HepG2 (cell line): Measurements from ENCODE around the gene CORO1C. TPM values are rescaled to one million over a fixed set of nuclear protein-coding genes. Genes with fewer than 3 reads are reported as not detected.

ENCODE experiments used
- AHR ChIP-seq: IDR thresholded peaks from 2 replicates; pipeline ENCODE4 v1.6.1; 2018; ENCODE audit warnings: missing genetic modification reagents, missing compliant biosample characterization
- CHD4 ChIP-seq: fragments of 200-600 bp; sonication (generic); IDR thresholded peaks from 2 replicates; pipeline ENCODE4 v1.7.0; 2017; ENCODE audit warnings: mild to moderate bottlenecking, low read length, borderline replicate concordance
- CSRNP2 ChIP-seq: sonication (generic); formaldehyde crosslinking; conservative IDR thresholded peaks from 2 replicates; pipeline ENCODE4 v1.8.0; 2022; ENCODE audit warnings: low read depth, missing genetic modification reagents
- CTCF ChIP-seq: sonication (generic); formaldehyde crosslinking; IDR thresholded peaks from 2 replicates; pipeline ENCODE4 v1.5.0; 2020; ENCODE audit warnings: mild to moderate bottlenecking, missing genetic modification reagents, moderate library complexity
- DZIP1 ChIP-seq: sonication (generic); formaldehyde crosslinking; IDR thresholded peaks from 2 replicates; pipeline ENCODE4 v1.5.0; 2020; ENCODE audit warnings: mild to moderate bottlenecking, missing genetic modification reagents
- NFKB2 ChIP-seq: sonication (generic); formaldehyde crosslinking; IDR thresholded peaks from 2 replicates; pipeline ENCODE4 v1.4.0; 2020; ENCODE audit warnings: missing genetic modification reagents, borderline replicate concordance
- REL ChIP-seq: sonication (generic); formaldehyde crosslinking; conservative IDR thresholded peaks from 2 replicates; pipeline ENCODE4 v1.8.0; 2022; ENCODE audit warnings: mild to moderate bottlenecking, missing genetic modification reagents, moderate library complexity
- SIX1 ChIP-seq: sonication (generic); formaldehyde crosslinking; IDR thresholded peaks from 2 replicates; pipeline ENCODE4 v1.4.0; 2020; ENCODE audit warnings: missing genetic modification reagents, borderline replicate concordance
- SMC3 ChIP-seq: IDR thresholded peaks from 2 replicates; pipeline ENCODE4 v1.6.1; 2011; ENCODE audit warnings: low read length, improper control_type of control experiment
- UBTF ChIP-seq: sonication (generic); formaldehyde crosslinking; IDR thresholded peaks from 2 replicates; pipeline ENCODE4 v1.4.0; 2020; ENCODE audit warnings: mild to moderate bottlenecking, missing genetic modification reagents
- ZNF292 ChIP-seq: sonication (generic); formaldehyde crosslinking; IDR thresholded peaks from 2 replicates; pipeline ENCODE4 v1.8.1; 2022; ENCODE audit warnings: mild to moderate bottlenecking, low read depth, missing genetic modification reagents, borderline replicate concordance
- ZNF33A ChIP-seq: sonication (generic); formaldehyde crosslinking; IDR thresholded peaks from 2 replicates; pipeline ENCODE4 v1.5.1; 2020; ENCODE audit warnings: missing genetic modification reagents, mild to moderate bottlenecking, moderate library complexity, borderline replicate concordance
- ZNF629 ChIP-seq: sonication (generic); formaldehyde crosslinking; conservative IDR thresholded peaks from 2 replicates; pipeline ENCODE4 v1.5.0; 2020; ENCODE audit warnings: missing genetic modification reagents
- ZNF879 ChIP-seq: sonication (generic); formaldehyde crosslinking; IDR thresholded peaks from 2 replicates; pipeline ENCODE4 v1.8.1; 2023; ENCODE audit warnings: missing genetic modification reagents
- ZSCAN21 ChIP-seq: sonication (generic); formaldehyde crosslinking; IDR thresholded peaks from 2 replicates; pipeline ENCODE4 v1.8.0; 2022; ENCODE audit warnings: mild to moderate bottlenecking, missing genetic modification reagents, moderate library complexity, borderline replicate concordance
- polyA plus RNA-seq, 8 experiments: library from polyadenylated mRNA; depleted of rRNA in 3 of 8; stranded (reverse) in 7 of 8; unstranded in 1 of 8; fragments of >200 nt; fragmentation: Illumina TruSeq in 4 of 8; extraction: Trizol in 4 of 8; gene quantifications; 2 replicates each; pipeline versions ENCODE4 v1.2.1 to v1.2.3, GENCODE V29; 2011 to 2016; ENCODE audit warnings: low read depth in 4 of 8, missing spikeins in 1 of 8, mixed read lengths in 1 of 8; ENCODE audit not compliant: insufficient read depth in 1 of 8
- total RNA-seq, 5 experiments: library from RNA; depleted of rRNA; stranded (reverse); fragments of >200 nt; fragmentation: Illumina TruSeq; extraction: Trizol; gene quantifications; 2 replicates each; pipeline ENCODE4 v1.2.3, GENCODE V29; 2016; ENCODE audit warnings: low read depth in 1 of 5

CORO1C gene
- total and polyA plus RNA-seq, 2 of the 13 experiments (the other 11 are each of a cell fraction or from before 2014, with no cell fraction given), result 73.7 to 131 TPM

DNA sequence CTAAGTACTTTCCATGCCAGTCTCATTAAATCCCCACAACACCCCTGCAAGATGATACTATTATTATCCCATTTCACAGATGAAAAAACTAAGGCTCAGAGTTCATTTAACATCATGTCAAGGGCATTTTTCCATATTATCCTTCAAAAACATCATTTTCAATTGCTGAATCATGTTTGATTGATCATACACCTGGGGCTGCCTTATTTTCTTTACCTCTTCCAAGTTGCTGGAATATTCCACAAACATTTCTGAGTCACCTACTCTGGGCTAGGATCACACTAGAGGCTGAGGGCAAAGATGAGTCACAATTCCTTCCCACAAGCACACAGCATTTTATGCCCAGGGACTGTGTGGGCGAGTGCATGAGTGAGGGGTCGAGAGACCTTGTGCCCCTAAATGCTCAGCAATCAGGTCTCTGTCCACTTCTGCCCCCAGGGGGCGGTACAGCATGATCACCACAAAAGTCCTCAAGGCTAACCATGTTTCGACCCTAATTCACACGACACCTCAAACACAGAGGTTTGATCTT is 119.4 kb downstream of the CORO1C start (continued):
- TF ChIP-seq ZNF33A (no peak), AHR (CRISPR knock-in tag) (no peak), ZNF629 (CRISPR knock-in tag) (peak; percentile 72), SIX1 (CRISPR knock-in tag) (no peak), REL (CRISPR knock-in tag) (no peak), CSRNP2 (CRISPR knock-in tag) (no peak), CTCF (peak; percentile 63), DZIP1 (CRISPR knock-in tag) (no peak), CHD4 (peak; percentile 58; the same call in 1 of the 2 replicates), UBTF (CRISPR knock-in tag) (no peak), ZSCAN21 (CRISPR knock-in tag) (no peak), ZNF292 (CRISPR knock-in tag) (no peak), ZNF879 (CRISPR knock-in tag) (no peak), SMC3 (peak; percentile 20; the same call in 1 of the 2 replicates), NFKB2 (CRISPR knock-in tag) (no peak)
